ENCODE results near the gene FCRLA. TPM values are rescaled to one million over a fixed set of nuclear protein-coding genes. Genes with fewer than 3 reads are reported as not detected.
"Not testable (repeated sequence)": the region's sequence is repeated elsewhere in the genome, so short reads cannot be mapped to it uniquely, and the experiment has no call there.

Gene FCRLA
- total and polyA plus RNA-seq, 2 donors: 2.4 to 11.5 TPM

- WGBS: 86% methylated on average over 7 of the region's 7 CpGs
- DNase-seq (ENCODE audit: low read depth in 6 of 9, low spot score in 9 of 9); H3K27me3 ChIP-seq (ENCODE audit: control insufficient read depth in 2 of 2, insufficient read depth in 1 of 2, low read length in 1 of 2): not testable (repeated sequence)
Measured at GRCh38 chr1:161673437-161673836, 33.6 kb upstream of the FCRLA start.

DNA sequence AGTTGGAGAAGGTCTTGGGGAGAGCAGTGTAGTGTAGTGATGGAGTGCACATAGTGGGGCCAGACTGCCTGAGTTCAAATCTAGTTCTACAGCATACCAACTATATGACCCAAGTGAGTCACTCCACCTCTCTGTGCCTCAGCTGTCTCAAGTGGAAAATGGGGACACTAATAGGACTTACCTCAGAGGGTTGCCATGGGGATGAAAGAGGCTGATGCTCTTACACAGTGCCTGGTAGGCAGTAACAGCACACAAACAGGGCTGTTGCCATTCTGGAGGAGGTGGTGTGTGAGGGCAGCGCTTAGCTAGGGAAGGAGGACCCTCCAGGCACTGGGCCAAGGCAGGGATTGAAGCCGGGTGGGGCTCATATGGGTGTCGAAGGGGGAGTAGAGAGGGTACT lies 32.6 kb upstream of the FCRLA start:
- not testable (repeated sequence) for H3K4me3 ChIP-seq (ENCODE audit: low read length in 2 of 2); H3K9me3 ChIP-seq (ENCODE audit: control insufficient read depth in 2 of 2, insufficient read depth in 1 of 2, low read length in 1 of 2); H3K36me3 ChIP-seq (ENCODE audit: control insufficient read depth in 2 of 2, insufficient read depth in 2 of 2, low read length in 1 of 2); H3K4me1 ChIP-seq (ENCODE audit: control insufficient read depth in 2 of 2, insufficient read depth in 2 of 2, low read length in 2 of 2); H3K27me3 ChIP-seq (ENCODE audit: control insufficient read depth in 2 of 2, insufficient read depth in 1 of 2, low read length in 1 of 2); H3K27ac ChIP-seq (ENCODE audit: low read depth in 1 of 2, low read length in 1 of 2); DNase-seq (ENCODE audit: low read depth in 6 of 9, low spot score in 9 of 9)
- 97% methylated on average over 2 of the region's 3 CpGs for WGBS

More at GRCh38 chr1:161673437-161673836, 33.6 kb upstream of the FCRLA start:
- not testable (repeated sequence) for H3K27ac ChIP-seq (ENCODE audit: low read depth in 1 of 2, low read length in 1 of 2); H3K36me3 ChIP-seq (ENCODE audit: control insufficient read depth in 2 of 2, insufficient read depth in 2 of 2, low read length in 1 of 2); H3K4me3 ChIP-seq (ENCODE audit: low read length in 2 of 2); H3K9me3 ChIP-seq (ENCODE audit: control insufficient read depth in 2 of 2, insufficient read depth in 1 of 2, low read length in 1 of 2); H3K4me1 ChIP-seq (ENCODE audit: control insufficient read depth in 2 of 2, insufficient read depth in 2 of 2, low read length in 2 of 2)

DNA sequence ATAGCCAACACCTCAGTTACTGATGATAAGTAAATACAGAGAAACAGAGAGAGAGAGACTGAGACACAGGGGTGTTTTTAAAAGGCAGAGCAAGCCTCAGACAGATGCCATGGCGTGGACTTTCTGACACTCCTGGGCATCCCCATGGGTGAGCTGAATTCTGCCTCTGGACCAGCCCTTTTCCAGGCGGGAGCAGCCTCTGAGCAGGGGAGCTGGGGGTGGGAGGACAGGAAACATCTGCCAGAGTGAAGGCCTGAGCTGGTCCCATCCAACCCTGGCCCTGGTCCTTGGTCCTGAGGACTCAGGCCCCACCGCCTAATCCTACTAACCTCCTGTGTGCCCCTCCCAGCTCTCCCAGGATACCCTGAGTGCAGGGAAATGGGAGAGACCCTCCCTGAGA lies 32.1 kb upstream of the FCRLA start:
- 78% methylated on average over 3 of the region's 3 CpGs for WGBS
- H3K36me3 ChIP-seq (ENCODE audit: control insufficient read depth in 2 of 2, insufficient read depth in 2 of 2, low read length in 1 of 2); H3K4me3 ChIP-seq (ENCODE audit: low read length in 2 of 2); H3K9me3 ChIP-seq (ENCODE audit: control insufficient read depth in 2 of 2, insufficient read depth in 1 of 2, low read length in 1 of 2); H3K27me3 ChIP-seq (ENCODE audit: control insufficient read depth in 2 of 2, insufficient read depth in 1 of 2, low read length in 1 of 2); H3K27ac ChIP-seq (ENCODE audit: low read depth in 1 of 2, low read length in 1 of 2); DNase-seq (ENCODE audit: low read depth in 6 of 9, low spot score in 9 of 9); H3K4me1 ChIP-seq (ENCODE audit: control insufficient read depth in 2 of 2, insufficient read depth in 2 of 2, low read length in 2 of 2): not testable (repeated sequence)

GRCh38 chr1:161676441-161676840 lies 30.6 kb upstream of the FCRLA start:
- no peak for DNase-seq (ENCODE audit: low read depth in 6 of 9, low spot score in 9 of 9)
- Histone ChIP-seq H3K9me3 (ENCODE audit: control insufficient read depth in 2 of 2, insufficient read depth in 1 of 2, low read length in 1 of 2) (no peaks in the 10 kb centered on the region), H3K4me3 (ENCODE audit: low read length in 2 of 2) (no peak overlapping the region), H3K27me3 (ENCODE audit: control insufficient read depth in 2 of 2, insufficient read depth in 1 of 2, low read length in 1 of 2) (no peaks in the 10 kb centered on the region), H3K27ac (ENCODE audit: low read depth in 1 of 2, low read length in 1 of 2) (no peak overlapping the region), H3K4me1 (ENCODE audit: control insufficient read depth in 2 of 2, insufficient read depth in 2 of 2, low read length in 2 of 2) (no peaks in the 10 kb centered on the region), H3K36me3 (ENCODE audit: control insufficient read depth in 2 of 2, insufficient read depth in 2 of 2, low read length in 1 of 2) (no peaks in the 10 kb centered on the region)
- WGBS: 97% methylated on average over 2 of the region's 2 CpGs

DNA sequence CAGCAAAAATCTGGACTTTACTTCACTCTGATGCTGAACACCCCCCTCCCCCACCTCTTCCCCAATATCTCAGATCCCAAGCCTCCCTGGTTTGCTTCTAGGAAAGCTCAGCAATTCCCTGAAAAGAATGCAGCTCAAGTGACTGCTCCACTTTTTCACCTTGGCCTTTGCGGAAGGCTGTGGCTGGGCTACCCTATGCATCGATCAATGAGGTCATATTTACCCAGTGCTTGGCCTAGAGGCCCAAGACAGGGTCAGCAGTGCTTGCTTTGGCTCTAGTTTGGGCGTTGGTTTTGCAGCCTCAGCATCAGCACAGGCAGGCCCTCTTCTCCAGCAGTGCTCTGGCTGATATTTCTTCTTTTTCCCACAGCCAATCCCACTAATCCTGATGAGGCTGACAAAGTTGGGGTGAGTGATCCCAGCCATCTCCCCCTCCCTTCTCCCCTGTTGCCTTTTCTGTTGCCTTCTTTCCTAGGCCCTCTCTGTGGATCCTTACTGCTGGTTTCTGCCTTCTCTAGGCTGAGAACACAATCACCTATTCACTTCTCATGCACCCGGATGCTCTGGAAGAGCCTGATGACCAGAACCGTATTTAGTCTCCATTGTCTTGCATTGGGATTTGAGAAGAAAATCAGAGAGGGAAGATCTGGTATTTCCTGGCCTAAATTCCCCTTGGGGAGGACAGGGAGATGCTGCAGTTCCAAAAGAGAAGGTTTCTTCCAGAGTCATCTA lies 29.9 kb upstream of the FCRLA start:
- H3K27me3 ChIP-seq (ENCODE audit: control insufficient read depth in 2 of 2, insufficient read depth in 1 of 2, low read length in 1 of 2): no peaks in the 10 kb centered on the region
- no peak for DNase-seq (ENCODE audit: low read depth in 6 of 9, low spot score in 9 of 9)
- no peak overlapping the region for H3K4me3 ChIP-seq (ENCODE audit: low read length in 2 of 2)
- no peaks in the 10 kb centered on the region for H3K9me3 ChIP-seq (ENCODE audit: control insufficient read depth in 2 of 2, insufficient read depth in 1 of 2, low read length in 1 of 2)
- WGBS: 87% methylated on average over 5 of the region's 5 CpGs
- H3K36me3 ChIP-seq (ENCODE audit: control insufficient read depth in 2 of 2, insufficient read depth in 2 of 2, low read length in 1 of 2): no peaks in the 10 kb centered on the region
- H3K27ac ChIP-seq (ENCODE audit: low read depth in 1 of 2, low read length in 1 of 2): no peak overlapping the region
- H3K4me1 ChIP-seq (ENCODE audit: control insufficient read depth in 2 of 2, insufficient read depth in 2 of 2, low read length in 2 of 2): no peaks in the 10 kb centered on the region

GRCh38 chr1:161678500-161678899 lies 28.5 kb upstream of the FCRLA start:
- DNase-seq (ENCODE audit: low read depth in 6 of 9, low spot score in 9 of 9): no peak
- H3K27ac ChIP-seq (ENCODE audit: low read depth in 1 of 2, low read length in 1 of 2): no peak overlapping the region

DNA sequence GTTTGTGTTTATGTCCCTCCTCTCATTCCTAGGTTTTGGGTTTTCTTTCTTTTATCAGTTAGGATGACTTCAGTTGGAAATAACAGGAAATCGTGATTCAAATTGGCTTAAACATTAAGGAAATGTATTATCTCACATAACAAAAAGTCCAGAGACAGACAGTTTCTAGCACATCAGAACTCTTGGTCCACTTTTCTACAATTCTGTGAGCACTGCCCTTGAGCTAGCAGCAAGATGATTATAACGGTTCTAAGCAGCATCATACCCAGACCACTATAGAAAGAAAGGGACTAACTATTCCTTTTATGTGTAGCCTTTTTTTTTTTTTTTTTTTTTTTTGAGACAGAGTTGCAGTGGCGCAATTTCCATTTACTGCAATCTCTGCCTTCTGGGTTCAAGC lies 25.1 kb upstream of the FCRLA start:
- 95% methylated on average over 3 of the region's 3 CpGs for WGBS
- no peak overlapping the region for H3K27ac ChIP-seq (ENCODE audit: low read depth in 1 of 2, low read length in 1 of 2)
- no peak for DNase-seq (ENCODE audit: low read depth in 6 of 9, low spot score in 9 of 9)

More at GRCh38 chr1:161678500-161678899, 28.5 kb upstream of the FCRLA start:
- no peak overlapping the region for H3K4me3 ChIP-seq (ENCODE audit: low read length in 2 of 2)
- 98% methylated on average over 3 of the region's 3 CpGs for WGBS
- H3K4me1 ChIP-seq (ENCODE audit: control insufficient read depth in 2 of 2, insufficient read depth in 2 of 2, low read length in 2 of 2): no peaks in the 10 kb centered on the region
- H3K27me3 ChIP-seq (ENCODE audit: control insufficient read depth in 2 of 2, insufficient read depth in 1 of 2, low read length in 1 of 2): no peaks in the 10 kb centered on the region
- no peaks in the 10 kb centered on the region for H3K9me3 ChIP-seq (ENCODE audit: control insufficient read depth in 2 of 2, insufficient read depth in 1 of 2, low read length in 1 of 2)
- H3K36me3 ChIP-seq (ENCODE audit: control insufficient read depth in 2 of 2, insufficient read depth in 2 of 2, low read length in 1 of 2): no peaks in the 10 kb centered on the region

GRCh38 chr1:161688946-161689345 lies 18.1 kb upstream of the FCRLA start:
- H3K9me3 ChIP-seq (ENCODE audit: control insufficient read depth in 2 of 2, insufficient read depth in 1 of 2, low read length in 1 of 2): peaks cover 0 to 3% of the 10 kb centered on the region in 2 donors
- no peak overlapping the region for H3K4me3 ChIP-seq (ENCODE audit: low read length in 2 of 2)
- DNase-seq (ENCODE audit: low read depth in 6 of 9, low spot score in 9 of 9): no peak
- no peaks in the 10 kb centered on the region for H3K4me1 ChIP-seq (ENCODE audit: control insufficient read depth in 2 of 2, insufficient read depth in 2 of 2, low read length in 2 of 2)
- no peaks in the 10 kb centered on the region for H3K36me3 ChIP-seq (ENCODE audit: control insufficient read depth in 2 of 2, insufficient read depth in 2 of 2, low read length in 1 of 2)
- H3K27me3 ChIP-seq (ENCODE audit: control insufficient read depth in 2 of 2, insufficient read depth in 1 of 2, low read length in 1 of 2): peaks cover 0 to 10% of the 10 kb centered on the region in 2 donors
- no peak overlapping the region for H3K27ac ChIP-seq (ENCODE audit: low read depth in 1 of 2, low read length in 1 of 2)
- 87% methylated on average over 3 of the region's 3 CpGs for WGBS

More for the DNA sequence above, 25.1 kb upstream of the FCRLA start:
- peaks cover 0 to 2% of the 10 kb centered on the region in 2 donors for H3K27me3 ChIP-seq (ENCODE audit: control insufficient read depth in 2 of 2, insufficient read depth in 1 of 2, low read length in 1 of 2)
- H3K4me3 ChIP-seq (ENCODE audit: low read length in 2 of 2): no peak overlapping the region
- H3K4me1 ChIP-seq (ENCODE audit: control insufficient read depth in 2 of 2, insufficient read depth in 2 of 2, low read length in 2 of 2): no peaks in the 10 kb centered on the region
- no peaks in the 10 kb centered on the region for H3K36me3 ChIP-seq (ENCODE audit: control insufficient read depth in 2 of 2, insufficient read depth in 2 of 2, low read length in 1 of 2)
- no peaks in the 10 kb centered on the region for H3K9me3 ChIP-seq (ENCODE audit: control insufficient read depth in 2 of 2, insufficient read depth in 1 of 2, low read length in 1 of 2)

GRCh38 chr1:161691846-161692245 lies 15.2 kb upstream of the FCRLA start:
- WGBS: 87% methylated on average over 3 of the region's 3 CpGs
- Histone ChIP-seq H3K4me1 (ENCODE audit: control insufficient read depth in 2 of 2, insufficient read depth in 2 of 2, low read length in 2 of 2) (no peaks in the 10 kb centered on the region), H3K4me3 (ENCODE audit: low read length in 2 of 2) (no peak overlapping the region), H3K27ac (ENCODE audit: low read depth in 1 of 2, low read length in 1 of 2) (no peak overlapping the region), H3K27me3 (ENCODE audit: control insufficient read depth in 2 of 2, insufficient read depth in 1 of 2, low read length in 1 of 2) (peaks cover 0 to 9% of the 10 kb centered on the region in 2 donors), H3K36me3 (ENCODE audit: control insufficient read depth in 2 of 2, insufficient read depth in 2 of 2, low read length in 1 of 2) (no peaks in the 10 kb centered on the region), H3K9me3 (ENCODE audit: control insufficient read depth in 2 of 2, insufficient read depth in 1 of 2, low read length in 1 of 2) (peaks cover 0 to 3% of the 10 kb centered on the region in 2 donors)
- DNase-seq (ENCODE audit: low read depth in 6 of 9, low spot score in 9 of 9): no peak
